Activated CD4-positive, alpha-beta T cell treated with anti-CD3 and anti-CD28 coated beads, Interleukin-2, amount 50 U/mL, for 16 hours (primary cell): ENCODE data around the gene ALPI.

Experiments used
- DNase-seq: peaks from one replicate; pipeline ENCODE4 v3.0.0-alpha.2; 2020

Gene ALPI

GRCh38 chr2:232502911-232503808, 47.2 kb downstream of the ALPI start:
- DNase-seq = no peak

- DNase-seq = no peak
Measured at GRCh38 chr2:232503809-232504323, 47.9 kb downstream of the ALPI start.

- DNase-seq = no peak
Measured at GRCh38 chr2:232504438-232504837, 48.5 kb downstream of the ALPI start.

GRCh38 chr2:232505856-232506255, 49.9 kb downstream of the ALPI start:
- DNase-seq = no peak

- no peak for DNase-seq
Measured at GRCh38 chr2:232506709-232507108, 50.8 kb downstream of the ALPI start.

GRCh38 chr2:232508251-232508650, 52.3 kb downstream of the ALPI start:
- no peak for DNase-seq
